Measurements from ENCODE around the gene C5orf24.
"Not testable (repeated sequence)": the region's sequence is repeated elsewhere in the genome, so short reads cannot be mapped to it uniquely, and the experiment has no call there.

DNA sequence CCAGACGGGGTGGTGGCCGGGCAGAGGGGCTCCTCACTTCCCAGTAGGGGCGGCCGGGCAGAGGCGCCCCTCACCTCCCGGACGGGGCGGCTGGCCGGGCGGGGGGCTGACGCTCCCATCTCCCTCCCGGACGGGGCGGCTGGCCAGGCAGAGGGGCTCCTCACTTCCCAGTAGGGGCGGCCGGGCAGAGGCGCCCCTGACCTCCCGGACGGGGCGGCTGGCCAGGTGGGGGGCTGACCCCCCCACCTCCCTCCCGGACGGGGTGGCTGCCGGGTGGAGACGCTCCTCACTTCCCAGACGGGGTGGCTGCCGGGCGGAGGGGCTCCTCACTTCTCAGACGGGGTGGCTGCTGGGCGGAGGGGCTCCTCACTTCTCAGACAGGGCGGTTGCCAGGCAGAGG, 35.9 kb downstream of the C5orf24 start:
- TF ChIP-seq, protein P1, sequence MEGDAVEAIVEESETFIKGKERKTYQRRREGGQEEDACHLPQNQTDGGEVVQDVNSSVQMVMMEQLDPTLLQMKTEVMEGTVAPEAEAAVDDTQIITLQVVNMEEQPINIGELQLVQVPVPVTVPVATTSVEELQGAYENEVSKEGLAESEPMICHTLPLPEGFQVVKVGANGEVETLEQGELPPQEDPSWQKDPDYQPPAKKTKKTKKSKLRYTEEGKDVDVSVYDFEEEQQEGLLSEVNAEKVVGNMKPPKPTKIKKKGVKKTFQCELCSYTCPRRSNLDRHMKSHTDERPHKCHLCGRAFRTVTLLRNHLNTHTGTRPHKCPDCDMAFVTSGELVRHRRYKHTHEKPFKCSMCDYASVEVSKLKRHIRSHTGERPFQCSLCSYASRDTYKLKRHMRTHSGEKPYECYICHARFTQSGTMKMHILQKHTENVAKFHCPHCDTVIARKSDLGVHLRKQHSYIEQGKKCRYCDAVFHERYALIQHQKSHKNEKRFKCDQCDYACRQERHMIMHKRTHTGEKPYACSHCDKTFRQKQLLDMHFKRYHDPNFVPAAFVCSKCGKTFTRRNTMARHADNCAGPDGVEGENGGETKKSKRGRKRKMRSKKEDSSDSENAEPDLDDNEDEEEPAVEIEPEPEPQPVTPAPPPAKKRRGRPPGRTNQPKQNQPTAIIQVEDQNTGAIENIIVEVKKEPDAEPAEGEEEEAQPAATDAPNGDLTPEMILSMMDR (IDR thresholded peaks at IDR 0.05), result not testable (repeated sequence)
- not testable (repeated sequence) for TF ChIP-seq POLR2A (IDR thresholded peaks at IDR 0.05)

Data from right lobe of liver (tissue), 4 donors.